Measurements from ENCODE around the gene CNTD1. TPM values are rescaled to one million over a fixed set of nuclear protein-coding genes. Genes with fewer than 3 reads are reported as not detected.

CNTD1 gene
- total RNA-seq, 1 experiment from 2014 or later = 0.13 TPM

GRCh38 chr17:42798011-42798382 is 664 bp upstream of the CNTD1 start:
- TSS peak; percentile 97 for BruUV-seq (replicated peaks)
- POLR2A ChIA-PET = no interaction called here
- Histone ChIP-seq H3K4me1 (ENCODE audit: control insufficient read depth, insufficient read depth, low read length) (peaks cover 13% of the 10 kb centered on the region), H3K9me3 (ENCODE audit: control insufficient read depth, insufficient read depth, low read depth, low read length) (no peaks in the 10 kb centered on the region), H3K4me3 (ENCODE audit: low read depth in 2 of 2, low read length in 2 of 2) (peak overlapping the region; percentile 90 to 92), H3K27ac (ENCODE audit: low read length) (peak overlapping the region; percentile 86), H3K36me3 (ENCODE audit: control insufficient read depth, insufficient read depth, low read length) (no peaks in the 10 kb centered on the region), H3K27me3 (ENCODE audit: control insufficient read depth, insufficient read depth, low read length) (no peaks in the 10 kb centered on the region)
- in situ Hi-C loops (cut with HindIII; ENCODE audit: low pct_unique_long_range_greater_than_20kb, low sequenced_read_pairs) = no loop called here
- CTCF ChIA-PET = no interaction called here
- no peak for TF ChIP-seq TCF7L2 (IDR thresholded peaks at IDR 0.05; ENCODE audit: low read depth, low read length)
- intact Hi-C loops (cut with micrococcal nuclease; ENCODE audit: unreplicated experiment) = no loop called here
- no peak for DNase-seq (ENCODE audit: low read depth, low spot score)
- ATAC-seq = no peak

DNA sequence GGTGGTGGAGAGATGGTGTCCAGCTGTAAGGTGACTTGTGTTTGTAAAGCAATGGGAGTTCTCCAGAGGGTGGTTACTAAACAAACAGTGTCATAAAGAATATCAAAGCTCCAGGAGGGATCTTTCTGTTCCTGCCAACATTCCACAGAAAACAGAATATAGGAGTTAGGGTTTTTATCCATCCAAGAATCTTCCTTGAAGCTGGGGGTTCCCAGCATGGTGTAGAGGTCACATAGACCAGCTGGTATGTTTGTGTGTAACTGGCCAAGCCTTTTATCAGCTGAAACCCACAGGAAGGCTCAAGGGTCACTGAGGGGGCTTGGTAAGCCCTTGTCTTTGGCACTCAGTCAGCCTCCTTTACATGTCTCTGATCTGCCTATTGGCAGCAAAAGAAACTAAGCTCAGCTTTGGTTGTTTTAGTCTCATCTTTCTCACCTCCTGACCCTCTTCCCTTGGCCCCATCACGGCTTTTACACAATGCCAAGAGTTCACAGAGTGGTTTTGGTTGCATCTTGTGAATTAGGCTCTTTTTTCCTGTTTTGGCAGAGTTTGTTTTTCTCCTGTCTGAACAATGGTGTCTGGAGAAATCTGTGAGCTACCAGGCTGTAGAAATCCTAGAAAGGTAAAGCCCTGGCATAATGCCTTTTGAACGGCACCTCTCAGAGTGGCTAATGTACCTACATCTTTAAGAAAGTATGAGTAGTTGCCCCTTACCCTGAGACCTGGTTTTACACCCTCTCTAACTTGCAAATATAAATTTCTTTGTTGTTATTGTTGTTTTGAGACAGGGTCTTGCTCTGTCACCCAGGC is 4.6 kb downstream of the CNTD1 start:
- Histone ChIP-seq H3K27me3 (ENCODE audit: control insufficient read depth, insufficient read depth, low read length) (no peaks in the 10 kb centered on the region), H3K27ac (ENCODE audit: low read length) (peak overlapping the region; percentile 61), H3K4me3 (ENCODE audit: low read depth in 2 of 2, low read length in 2 of 2) (no peak overlapping the region), H3K4me1 (ENCODE audit: control insufficient read depth, insufficient read depth, low read length) (peaks cover 10% of the 10 kb centered on the region), H3K9me3 (ENCODE audit: control insufficient read depth, insufficient read depth, low read depth, low read length) (no peaks in the 10 kb centered on the region), H3K36me3 (ENCODE audit: control insufficient read depth, insufficient read depth, low read length) (no peaks in the 10 kb centered on the region)
- ATAC-seq = peak; percentile 63
- peak; percentile 54 for TF ChIP-seq POLR2AphosphoS5 (IDR thresholded peaks at IDR 0.05; ENCODE audit: low read depth, low read length)
- peak; percentile 97 for TF ChIP-seq TCF7L2 (IDR thresholded peaks at IDR 0.05; ENCODE audit: low read depth, low read length)
- no peak for TF ChIP-seq CTCF (IDR thresholded peaks at IDR 0.05)
- TF ChIP-seq, protein P1, sequence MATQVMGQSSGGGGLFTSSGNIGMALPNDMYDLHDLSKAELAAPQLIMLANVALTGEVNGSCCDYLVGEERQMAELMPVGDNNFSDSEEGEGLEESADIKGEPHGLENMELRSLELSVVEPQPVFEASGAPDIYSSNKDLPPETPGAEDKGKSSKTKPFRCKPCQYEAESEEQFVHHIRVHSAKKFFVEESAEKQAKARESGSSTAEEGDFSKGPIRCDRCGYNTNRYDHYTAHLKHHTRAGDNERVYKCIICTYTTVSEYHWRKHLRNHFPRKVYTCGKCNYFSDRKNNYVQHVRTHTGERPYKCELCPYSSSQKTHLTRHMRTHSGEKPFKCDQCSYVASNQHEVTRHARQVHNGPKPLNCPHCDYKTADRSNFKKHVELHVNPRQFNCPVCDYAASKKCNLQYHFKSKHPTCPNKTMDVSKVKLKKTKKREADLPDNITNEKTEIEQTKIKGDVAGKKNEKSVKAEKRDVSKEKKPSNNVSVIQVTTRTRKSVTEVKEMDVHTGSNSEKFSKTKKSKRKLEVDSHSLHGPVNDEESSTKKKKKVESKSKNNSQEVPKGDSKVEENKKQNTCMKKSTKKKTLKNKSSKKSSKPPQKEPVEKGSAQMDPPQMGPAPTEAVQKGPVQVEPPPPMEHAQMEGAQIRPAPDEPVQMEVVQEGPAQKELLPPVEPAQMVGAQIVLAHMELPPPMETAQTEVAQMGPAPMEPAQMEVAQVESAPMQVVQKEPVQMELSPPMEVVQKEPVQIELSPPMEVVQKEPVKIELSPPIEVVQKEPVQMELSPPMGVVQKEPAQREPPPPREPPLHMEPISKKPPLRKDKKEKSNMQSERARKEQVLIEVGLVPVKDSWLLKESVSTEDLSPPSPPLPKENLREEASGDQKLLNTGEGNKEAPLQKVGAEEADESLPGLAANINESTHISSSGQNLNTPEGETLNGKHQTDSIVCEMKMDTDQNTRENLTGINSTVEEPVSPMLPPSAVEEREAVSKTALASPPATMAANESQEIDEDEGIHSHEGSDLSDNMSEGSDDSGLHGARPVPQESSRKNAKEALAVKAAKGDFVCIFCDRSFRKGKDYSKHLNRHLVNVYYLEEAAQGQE (IDR thresholded peaks at IDR 0.05; ENCODE audit: insufficient read depth in 1 of 2, low read depth in 2 of 2, low read length in 1 of 2) = no peak
- no peak for TF ChIP-seq SIN3A (IDR thresholded peaks at IDR 0.05; ENCODE audit: borderline replicate concordance, insufficient read depth, low read depth, low read length)
- ChIA-PET CTCF (no interaction called here), POLR2A (no interaction called here)
- DNase-seq (ENCODE audit: low read depth, low spot score) = no peak
- no TSS peak for BruUV-seq (replicated peaks)
- in situ Hi-C loops (cut with HindIII; ENCODE audit: low pct_unique_long_range_greater_than_20kb, low sequenced_read_pairs) (no loop called here), intact Hi-C loops (cut with micrococcal nuclease; ENCODE audit: unreplicated experiment) (no loop called here)

DNA sequence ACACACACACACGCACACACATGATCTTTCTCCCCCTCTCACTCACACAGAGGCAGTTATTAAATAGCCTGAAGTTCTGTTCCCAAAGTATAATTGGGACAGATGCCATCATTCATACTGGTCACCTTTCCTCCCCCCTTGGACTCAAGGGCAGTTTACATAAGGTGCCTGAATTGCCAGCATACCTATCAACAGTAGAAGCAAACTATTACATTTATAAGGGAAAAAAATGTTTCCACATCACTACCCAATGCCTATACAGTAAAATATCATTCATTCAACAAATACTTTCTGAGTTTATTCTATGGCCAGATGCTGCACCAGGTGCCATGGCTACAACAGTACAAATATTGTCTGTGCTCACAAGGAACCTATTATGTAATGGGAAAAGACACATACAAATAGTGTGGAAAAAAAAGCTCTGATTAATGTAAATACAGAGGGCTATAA is 6.3 kb downstream of the CNTD1 start:
- no peak overlapping the region for H3K27ac ChIP-seq (ENCODE audit: low read length)
- no peaks in the 10 kb centered on the region for H3K36me3 ChIP-seq (ENCODE audit: control insufficient read depth, insufficient read depth, low read length)
- no peak for TF ChIP-seq POLR2AphosphoS5 (IDR thresholded peaks at IDR 0.05; ENCODE audit: low read depth, low read length)
- TF ChIP-seq, protein P1 (IDR thresholded peaks at IDR 0.05; ENCODE audit: insufficient read depth in 1 of 2, low read depth in 2 of 2, low read length in 1 of 2) = no peak
- TF ChIP-seq CTCF (IDR thresholded peaks at IDR 0.05) = no peak
- TF ChIP-seq TCF7L2 (IDR thresholded peaks at IDR 0.05; ENCODE audit: low read depth, low read length) = no peak
- TF ChIP-seq SIN3A (IDR thresholded peaks at IDR 0.05; ENCODE audit: borderline replicate concordance, insufficient read depth, low read depth, low read length) = no peak
- POLR2A ChIA-PET = interaction anchor here (0.6 kb wide), 1 partner anchor 8 kb away, joined by 4 read pairs; no protein-coding TSS in a partner anchor
- no peaks in the 10 kb centered on the region for H3K27me3 ChIP-seq (ENCODE audit: control insufficient read depth, insufficient read depth, low read length)
- H3K4me1 ChIP-seq (ENCODE audit: control insufficient read depth, insufficient read depth, low read length) = peaks cover 10% of the 10 kb centered on the region
- DNase-seq (ENCODE audit: low read depth, low spot score) = no peak
- in situ Hi-C loops (cut with HindIII; ENCODE audit: low pct_unique_long_range_greater_than_20kb, low sequenced_read_pairs) = no loop called here
- H3K9me3 ChIP-seq (ENCODE audit: control insufficient read depth, insufficient read depth, low read depth, low read length) = no peaks in the 10 kb centered on the region
- no TSS peak for BruUV-seq (replicated peaks)
- no peak overlapping the region for H3K4me3 ChIP-seq (ENCODE audit: low read depth in 2 of 2, low read length in 2 of 2)
- intact Hi-C loops (cut with micrococcal nuclease; ENCODE audit: unreplicated experiment) = no loop called here
- CTCF ChIA-PET = no interaction called here
- ATAC-seq = no peak
